B cell (primary cell): ENCODE results near the gene DENND4C. TPM values are rescaled to one million over a fixed set of nuclear protein-coding genes. Genes with fewer than 3 reads are reported as not detected.

Experiments used
- ATAC-seq: fragments of 200-7000 bp; cut with Tn5 transposase; one replicate; pipeline ENCODE4 v1.10.0; 2021; ENCODE audit warnings: low read depth, mild to moderate bottlenecking, moderate number of reproducible peaks, moderate library complexity
- CTCF ChIA-PET: fragments of 350-600 bp; sonication (Branson Sonifier 250); formaldehyde crosslinking; loops from one replicate; lab custom pipeline; 2021; ENCODE audit warnings: antibody characterized with exemption, inconsistent platforms; lab: Charles Lee
- POLR2A ChIA-PET: fragments of 350-600 bp; sonication (Branson Sonifier 250); formaldehyde crosslinking; loops from one replicate; lab custom pipeline; 2021; ENCODE audit warnings: antibody characterized with exemption; lab: Charles Lee
- DNase-seq: peaks from one replicate; pipeline ENCODE4 v3.0.0; 2013
- H2AFZ ChIP-seq: 2 replicates; pipeline ENCODE4 v1.6.1; 2012; ENCODE audit warnings: mild to moderate bottlenecking, low read depth, low read length; ENCODE audit not compliant: insufficient read depth, poor library complexity, severe bottlenecking
- H3K27ac ChIP-seq, 2 donors: 1 replicate in 1 of 2; 2 replicates in 1 of 2; pipeline ENCODE4 v1.5.1; 2012 to 2013; ENCODE audit warnings: low read length in 2 of 2, mild to moderate bottlenecking in 2 of 2, moderate library complexity in 1 of 2
- H3K27me3 ChIP-seq, 4 experiments: fragments of 200-600 bp in 1 of 4; sonication (generic) in 1 of 4; replicated peaks in 1 of 4; 1 replicate in 2 of 4; 2 replicates in 2 of 4; pipeline versions ENCODE4 v1.6.1 to v1.7.0; 2013 to 2016; ENCODE audit warnings: low read length in 3 of 4, mild to moderate bottlenecking in 2 of 4, mixed read lengths in 1 of 4, moderate library complexity in 1 of 4; ENCODE audit not compliant: insufficient read depth in 4 of 4, control insufficient read depth in 3 of 4; ENCODE audit errors: control extremely low read depth in 1 of 4
- H3K36me3 ChIP-seq, 2 experiments: replicated peaks in 1 of 2; 1 replicate in 1 of 2; 2 replicates in 1 of 2; pipeline versions ENCODE4 v1.6.1 to v1.7.1; 2013; ENCODE audit warnings: low read length in 1 of 2; ENCODE audit not compliant: insufficient read depth in 2 of 2, control insufficient read depth in 1 of 2; ENCODE audit errors: control extremely low read depth in 1 of 2, extremely low read depth in 1 of 2
- H3K4me1 ChIP-seq, 2 donors: fragments of 200-600 bp in 1 of 2; sonication (generic) in 1 of 2; 1 replicate in 1 of 2; 2 replicates in 1 of 2; pipeline versions ENCODE4 v1.5.1 to v1.6.1; 2013 to 2017; ENCODE audit warnings: low read length in 2 of 2; ENCODE audit not compliant: control insufficient read depth in 2 of 2, insufficient read depth in 2 of 2
- H3K4me2 ChIP-seq: replicated peaks from 2 replicates; pipeline ENCODE3; 2012; ENCODE audit warnings: mild to moderate bottlenecking, low read depth, low read length; ENCODE audit not compliant: poor library complexity, severe bottlenecking
- H3K4me3 ChIP-seq, 5 experiments: fragments of 200-600 bp in 1 of 5; sonication (generic) in 1 of 5; 1 replicate in 3 of 5; 2 replicates in 2 of 5; pipeline versions ENCODE4 v1.5.1 to v1.7.0; 2011 to 2016; ENCODE audit warnings: low read length in 4 of 5, mild to moderate bottlenecking in 4 of 5, low read depth in 2 of 5, control low read depth in 1 of 5, moderate library complexity in 1 of 5; ENCODE audit not compliant: insufficient read depth in 1 of 5; ENCODE audit errors: control extremely low read depth in 1 of 5, extremely low read depth in 1 of 5
- H3K79me2 ChIP-seq: fragments of 200-600 bp; sonication (generic); one replicate; pipeline ENCODE4 v1.6.0; 2016; ENCODE audit warnings: low read length; ENCODE audit not compliant: control insufficient read depth, insufficient read depth
- H3K9ac ChIP-seq: fragments of 200-600 bp; sonication (generic); 2 replicates; pipeline ENCODE4 v1.6.1; 2017; ENCODE audit warnings: mild to moderate bottlenecking, low read length, moderate library complexity
- H3K9me3 ChIP-seq, 3 donors: one replicate each; pipeline versions ENCODE4 v1.6.1 to v1.7.1; 2013; ENCODE audit warnings: low read length in 2 of 3; ENCODE audit not compliant: control insufficient read depth in 2 of 3, insufficient read depth in 1 of 3; ENCODE audit errors: control extremely low read depth in 1 of 3
- H4K20me1 ChIP-seq: 2 replicates; pipeline ENCODE4 v1.6.0; 2012; ENCODE audit warnings: mild to moderate bottlenecking, low read length; ENCODE audit not compliant: insufficient read depth, control insufficient read depth, poor library complexity, severe bottlenecking
- H3K27ac Mint-ChIP-seq: one replicate; pipeline ENCODE4 v1.8.0; 2021; ENCODE audit warnings: mixed read lengths
- H3K27me3 Mint-ChIP-seq: one replicate; pipeline ENCODE4 v1.8.0; 2021; ENCODE audit warnings: mixed read lengths
- H3K4me1 Mint-ChIP-seq: one replicate; pipeline ENCODE4 v1.8.0; 2021; ENCODE audit warnings: mixed read lengths
- H3K4me3 Mint-ChIP-seq: one replicate; pipeline ENCODE4 v1.8.0; 2021; ENCODE audit warnings: mixed read lengths
- H3K9me3 Mint-ChIP-seq: one replicate; pipeline ENCODE4 v1.8.0; 2022; ENCODE audit warnings: mixed read lengths; ENCODE audit not compliant: insufficient read depth
- CTCF ChIP-seq: fragments of 200-600 bp; IDR thresholded peaks from one replicate; pipeline ENCODE4 v1.8.0; 2022; ENCODE audit warnings: antibody characterized with exemption, mild to moderate bottlenecking
- EZH2 ChIP-seq: IDR thresholded peaks from 2 replicates; pipeline ENCODE4 v1.6.1; 2012; ENCODE audit warnings: borderline replicate concordance, low read depth, mild to moderate bottlenecking, moderate library complexity, low read length; ENCODE audit not compliant: insufficient read depth, poor library complexity, severe bottlenecking
- WGBS: methylation state at CpG from one replicate; pipeline ENCODE4 v1.1.5; 2013; ENCODE audit warnings: missing lambda C conversion rate; ENCODE audit not compliant: insufficient coverage; 5-methylcytosine and 5-hydroxymethylcytosine counted together
- intact Hi-C: fragments of 100-400 bp; cut with micrococcal nuclease; formaldehyde crosslinking; loops from one replicate; pipeline ENCODE4 v1.10.0; 2022
- polyA plus RNA-seq: library from polyadenylated mRNA; depleted of rRNA; stranded (reverse); fragments of >200 nt; gene quantifications from 2 replicates; pipeline ENCODE4 v1.2.3, GENCODE V29; 2012
- total RNA-seq, 2 donors: library from RNA; stranded (reverse); fragments of 120-200 nt in 1 of 2; gene quantifications; 1 replicate in 1 of 2; 2 replicates in 1 of 2; pipeline versions ENCODE4 v1.2.3 to v1.2.4, GENCODE V29; 2013 to 2022

The DENND4C gene
- total and polyA plus RNA-seq, 2 donors (not counting 1 experiment from before 2014, with no cell fraction given), result 9.9 to 52.4 TPM

GRCh38 chr9:19200229-19200628, 30.3 kb upstream of the DENND4C start:
- no peaks in the 10 kb centered on the region for H4K20me1 ChIP-seq
- Mint-ChIP-seq H3K9me3 (no peaks in the 10 kb centered on the region), H3K27me3 (no peaks in the 10 kb centered on the region), H3K4me1 (no peaks in the 10 kb centered on the region), H3K27ac (no peak overlapping the region), H3K4me3 (no peak overlapping the region)
- no peak overlapping the region for H3K4me2 ChIP-seq
- no peak overlapping the region for H3K27ac ChIP-seq
- H3K9me3 ChIP-seq, result no peaks in the 10 kb centered on the region
- WGBS, result 100% methylated on average over 1 of the region's 8 CpGs
- H3K9ac ChIP-seq, result no peak overlapping the region
- H3K4me1 ChIP-seq, result no peaks in the 10 kb centered on the region
- ChIA-PET POLR2A (no interaction called here), CTCF (no interaction called here)
- no peak for TF ChIP-seq CTCF
- no peak for TF ChIP-seq EZH2
- intact Hi-C loops, result no loop called here
- no peaks in the 10 kb centered on the region for H3K79me2 ChIP-seq
- H2AFZ ChIP-seq, result no peak overlapping the region
- H3K27me3 ChIP-seq, result no peaks in the 10 kb centered on the region
- DNase-seq (no peak), ATAC-seq (no peak)
- H3K36me3 ChIP-seq, result no peaks in the 10 kb centered on the region
- no peak overlapping the region for H3K4me3 ChIP-seq

- Mint-ChIP-seq H3K27ac (no peak overlapping the region), H3K4me3 (no peak overlapping the region), H3K9me3 (no peaks in the 10 kb centered on the region), H3K4me1 (no peaks in the 10 kb centered on the region), H3K27me3 (no peaks in the 10 kb centered on the region)
- H2AFZ ChIP-seq, result no peak overlapping the region
- H3K9me3 ChIP-seq, result no peaks in the 10 kb centered on the region
- CTCF ChIA-PET, result interaction anchor here (0.5 to 0.8 kb wide), 2 partner anchors 66 to 255 kb away, joined by 3 read pairs; no protein-coding TSS in a partner anchor
- ATAC-seq (no peak), DNase-seq (no peak)
- 91% methylated on average over 9 of the region's 13 CpGs for WGBS
- no peaks in the 10 kb centered on the region for H3K27me3 ChIP-seq
- TF ChIP-seq CTCF (no peak), EZH2 (no peak)
- no peak overlapping the region for H3K27ac ChIP-seq
- no peak overlapping the region for H3K9ac ChIP-seq
- no peak overlapping the region for H3K4me3 ChIP-seq
- no peaks in the 10 kb centered on the region for H3K4me1 ChIP-seq
- H3K4me2 ChIP-seq, result no peak overlapping the region
- H3K79me2 ChIP-seq, result no peaks in the 10 kb centered on the region
- intact Hi-C loops, result no loop called here
- H4K20me1 ChIP-seq, result no peaks in the 10 kb centered on the region
- no peaks in the 10 kb centered on the region for H3K36me3 ChIP-seq
- POLR2A ChIA-PET, result no interaction called here
Observed at GRCh38 chr9:19201899-19202891, 28.3 kb upstream of the DENND4C start.
